Activated CD8-positive, alpha-beta memory T cell treated with anti-CD3 and anti-CD28 coated beads for 36 hours (primary cell): ENCODE results near the gene LDLRAD4. TPM values are rescaled to one million over a fixed set of nuclear protein-coding genes. Genes with fewer than 3 reads are reported as not detected.

ENCODE experiments used
- CTCF ChIA-PET: fragments of 350-600 bp; sonication (Branson Sonifier 250); formaldehyde crosslinking; loops from one replicate; lab custom pipeline; 2021; ENCODE audit warnings: antibody characterized with exemption; lab: Charles Lee
- POLR2A ChIA-PET: fragments of 350-600 bp; sonication (Branson Sonifier 250); formaldehyde crosslinking; loops from one replicate; lab custom pipeline; 2021; ENCODE audit warnings: antibody characterized with exemption; lab: Charles Lee
- total RNA-seq, 2 experiments: library from RNA; stranded (reverse); gene quantifications; one replicate each; pipeline ENCODE4 v1.2.3, GENCODE V29; 2021

Gene LDLRAD4
- total RNA-seq, 2 experiments from 2014 or later = 36.8 to 38.3 TPM

DNA sequence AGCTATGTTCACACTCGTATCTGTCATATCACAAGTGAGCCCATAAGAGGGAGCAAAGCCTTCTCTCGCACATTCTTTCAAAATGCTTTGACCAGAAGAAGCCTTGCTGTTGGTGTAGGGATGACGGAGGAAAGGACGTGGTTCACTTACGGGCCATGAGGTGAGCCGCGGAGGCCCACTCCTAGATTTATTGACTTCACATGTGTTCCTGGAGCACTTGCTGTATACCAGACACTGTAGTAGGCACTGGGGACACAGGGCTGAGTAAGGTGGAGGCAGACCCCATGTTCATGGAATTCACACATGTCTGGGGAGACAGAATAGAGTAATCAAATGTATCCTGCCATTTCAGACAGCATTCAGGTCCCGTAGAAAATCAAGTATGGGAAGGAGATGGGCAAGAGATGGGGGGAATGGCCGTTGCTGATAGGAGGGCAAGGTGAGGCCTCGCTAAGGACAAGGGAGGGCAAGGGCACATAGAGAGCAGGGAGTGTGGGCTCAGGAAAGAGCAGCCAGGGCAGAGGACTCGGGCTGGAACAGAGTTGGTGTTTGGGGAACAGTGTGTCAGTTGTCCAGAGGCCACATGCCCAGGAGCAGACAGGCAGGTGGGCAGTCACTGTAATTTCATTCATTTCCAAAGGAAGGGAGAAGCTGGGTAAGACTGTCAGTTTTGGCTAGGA lies 182.2 kb downstream of the LDLRAD4 start:
- POLR2A ChIA-PET = interaction anchor here (0.6 kb wide), 1 partner anchor 9 kb away, joined by 4 read pairs; no protein-coding TSS in a partner anchor
- CTCF ChIA-PET = no interaction called here

DNA sequence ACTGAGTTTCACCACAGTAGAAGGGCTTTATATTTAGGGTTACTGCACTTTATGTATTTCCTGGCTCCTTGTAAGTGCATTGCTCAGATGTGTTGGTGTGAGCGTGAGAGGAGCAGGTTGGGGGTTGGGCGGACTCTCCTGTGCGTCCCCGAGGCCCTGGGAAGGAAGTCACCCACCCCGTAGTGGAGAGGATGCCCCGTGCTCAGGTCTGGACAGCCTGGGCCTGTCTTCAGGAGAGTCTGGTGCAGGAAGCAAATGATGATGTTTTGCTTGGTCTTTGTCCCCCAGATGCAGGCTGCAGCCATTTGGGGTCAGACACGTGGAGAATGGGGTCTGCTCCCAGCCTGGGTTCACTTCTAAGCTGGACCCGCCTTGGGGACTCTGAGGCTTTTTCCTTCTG lies 182.8 kb downstream of the LDLRAD4 start:
- CTCF ChIA-PET = no interaction called here

DNA sequence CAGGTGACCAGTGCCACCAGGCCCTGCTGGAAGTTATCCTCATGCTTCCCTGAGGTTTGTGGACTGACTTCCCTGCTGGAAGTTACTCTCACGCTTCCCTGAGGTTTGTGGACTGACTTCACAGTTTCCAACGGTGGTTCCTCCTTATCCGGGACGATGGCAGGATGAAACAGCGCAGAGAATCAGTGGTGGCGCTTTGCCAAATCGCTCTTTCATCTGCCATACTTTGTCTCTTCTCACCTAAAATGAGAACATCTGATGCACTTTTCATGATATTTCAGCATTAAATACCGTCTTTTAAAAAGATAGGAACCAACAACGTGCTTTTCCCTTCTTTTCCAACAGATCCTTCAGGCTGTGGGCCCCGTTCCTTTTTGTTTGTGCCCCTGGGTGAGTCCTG lies 183.3 kb downstream of the LDLRAD4 start:
- ChIA-PET POLR2A (no interaction called here), CTCF (no interaction called here)

More for the DNA sequence above, 182.8 kb downstream of the LDLRAD4 start:
- POLR2A ChIA-PET = interaction anchor here (0.6 kb wide), 1 partner anchor 9 kb away, joined by 4 read pairs; no protein-coding TSS in a partner anchor

DNA sequence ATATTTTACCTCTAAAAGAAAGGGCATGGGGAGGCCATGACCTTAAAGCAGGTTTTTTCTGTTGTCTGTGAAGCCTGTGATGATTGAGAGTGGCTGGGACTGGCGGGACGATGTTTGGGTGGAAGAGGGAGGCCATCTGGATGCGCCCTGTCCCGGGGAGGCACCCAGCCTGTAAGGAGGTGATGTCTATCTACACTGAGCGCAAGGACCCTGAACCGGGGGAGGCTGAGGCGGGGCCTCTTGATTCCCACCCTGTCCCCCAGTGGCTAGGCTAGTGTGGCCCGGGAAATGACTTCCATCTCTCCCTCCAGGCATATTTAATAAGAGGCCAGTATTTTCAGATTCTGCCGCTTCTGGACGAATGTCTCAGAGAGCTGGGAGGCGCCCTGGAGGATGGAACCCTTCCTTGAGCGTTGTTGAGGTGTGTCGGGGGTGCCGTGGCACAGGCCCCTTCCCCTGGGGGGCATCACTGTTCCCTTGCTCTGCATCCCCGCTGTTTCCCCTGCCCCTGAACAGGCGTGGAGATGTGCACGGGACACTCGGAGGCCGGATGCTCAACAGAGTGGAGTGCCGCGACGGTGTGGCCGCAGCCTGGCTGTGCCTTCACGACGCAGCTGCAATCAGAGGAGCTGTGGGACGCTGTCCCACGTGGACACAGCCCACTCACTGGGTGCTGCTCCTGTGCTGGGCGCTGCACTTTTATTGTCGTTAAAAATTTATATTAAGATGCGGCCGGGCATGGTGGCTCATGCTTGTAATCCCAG lies 185.4 kb downstream of the LDLRAD4 start:
- POLR2A ChIA-PET = no interaction called here
- CTCF ChIA-PET = no interaction called here

DNA sequence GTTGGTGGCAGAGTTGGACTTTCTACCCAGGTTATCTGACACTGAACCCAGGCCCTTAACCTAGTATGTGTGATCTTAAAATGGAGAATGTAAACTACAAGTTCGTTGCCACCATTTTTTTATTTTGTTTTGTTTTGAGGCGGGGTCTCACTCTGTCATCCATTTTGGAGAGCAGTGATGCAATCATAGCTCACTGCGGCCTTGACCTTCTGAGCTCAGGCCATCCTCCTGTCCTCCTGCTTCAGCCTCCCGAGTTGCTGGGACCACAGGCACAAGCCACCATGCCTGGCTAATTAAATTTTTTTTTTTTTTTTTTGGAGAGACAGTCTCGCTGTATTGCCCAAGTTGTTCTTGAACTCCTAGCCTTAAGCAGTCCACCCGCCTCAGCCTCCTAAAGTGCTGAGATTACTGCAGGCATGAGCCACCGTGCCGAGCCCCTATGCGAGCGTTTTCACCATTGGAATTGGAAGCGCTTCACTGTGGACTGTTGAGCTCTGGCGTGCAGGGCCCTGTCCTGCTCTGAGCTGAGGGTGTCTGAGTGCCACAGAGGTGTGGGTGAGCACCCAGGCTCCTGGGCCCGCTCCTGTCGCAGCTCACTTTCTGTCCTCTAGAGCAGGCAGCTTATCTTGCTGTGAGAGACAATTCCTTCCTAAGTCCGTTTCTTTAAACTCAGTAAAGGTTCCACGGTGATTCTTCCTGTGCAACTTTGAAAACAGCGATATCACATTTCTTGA lies 186.9 kb downstream of the LDLRAD4 start:
- POLR2A ChIA-PET = no interaction called here
- CTCF ChIA-PET = no interaction called here

DNA sequence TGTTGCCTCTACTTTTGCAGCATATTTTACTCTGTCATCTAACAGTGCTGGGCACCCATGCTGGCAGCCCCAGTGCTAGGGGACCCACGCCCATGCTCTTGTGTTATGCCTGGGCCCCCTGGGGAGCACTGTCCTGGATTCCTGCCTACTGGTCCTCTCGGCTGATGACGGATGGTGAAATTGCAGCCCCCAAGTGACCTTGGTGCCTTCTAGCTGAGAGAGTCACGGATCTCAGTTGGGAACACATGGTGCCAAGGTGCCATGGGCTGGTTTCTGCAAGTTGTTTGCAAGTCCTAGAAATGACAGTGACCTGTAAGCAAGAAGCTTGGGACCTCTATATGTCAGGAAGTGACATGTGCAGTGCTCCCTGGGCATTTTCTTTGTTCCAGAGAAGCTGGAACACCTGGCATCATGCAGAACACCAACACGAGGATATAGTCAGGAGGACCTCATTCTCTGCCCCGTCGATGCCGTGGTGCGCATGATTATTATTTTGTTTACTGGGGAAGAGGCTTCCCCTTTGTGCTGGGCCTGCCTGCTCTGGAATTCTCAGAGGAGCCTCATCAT lies 187.6 kb downstream of the LDLRAD4 start:
- ChIA-PET POLR2A (no interaction called here), CTCF (no interaction called here)

DNA sequence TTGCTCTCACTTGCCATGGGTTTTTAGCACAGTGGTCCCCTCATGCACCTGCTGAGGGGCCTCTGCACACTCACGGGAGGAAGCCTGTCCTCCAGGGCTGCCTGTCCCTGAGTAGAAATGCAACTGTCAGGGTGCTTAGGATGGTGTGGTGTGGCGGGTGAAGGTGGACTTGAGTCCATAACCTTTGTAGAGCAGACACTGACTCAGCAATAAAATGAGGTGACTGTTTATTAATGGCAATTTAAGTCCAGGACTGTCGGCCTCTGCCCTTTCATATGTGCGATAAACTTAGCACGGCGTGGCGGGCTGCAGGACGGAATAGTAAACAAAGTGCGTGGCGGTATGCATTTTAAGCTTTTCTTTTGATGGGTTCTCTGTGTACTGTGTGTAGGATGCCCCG lies 188.2 kb downstream of the LDLRAD4 start:
- CTCF ChIA-PET = no interaction called here
- POLR2A ChIA-PET = no interaction called here

DNA sequence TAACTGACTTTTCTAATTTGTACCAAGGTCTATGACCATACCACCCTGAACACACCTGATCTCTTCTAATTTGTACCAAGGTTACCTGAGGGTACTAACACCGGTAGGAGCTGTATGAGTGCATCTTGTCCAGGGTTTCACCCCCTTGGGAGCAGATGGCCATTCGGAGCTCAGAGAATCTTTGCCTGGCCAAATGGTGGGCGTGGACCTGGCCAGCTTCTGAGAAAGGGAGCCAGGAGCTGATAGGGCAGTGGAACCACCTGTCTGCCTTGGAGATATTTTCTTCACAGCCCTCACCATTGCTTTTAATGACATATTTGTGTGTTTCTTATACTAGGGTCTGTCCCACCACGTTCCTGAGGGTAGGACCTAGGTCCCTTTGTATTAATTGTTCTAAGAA lies 188.9 kb downstream of the LDLRAD4 start:
- ChIA-PET CTCF (no interaction called here), POLR2A (no interaction called here)

DNA sequence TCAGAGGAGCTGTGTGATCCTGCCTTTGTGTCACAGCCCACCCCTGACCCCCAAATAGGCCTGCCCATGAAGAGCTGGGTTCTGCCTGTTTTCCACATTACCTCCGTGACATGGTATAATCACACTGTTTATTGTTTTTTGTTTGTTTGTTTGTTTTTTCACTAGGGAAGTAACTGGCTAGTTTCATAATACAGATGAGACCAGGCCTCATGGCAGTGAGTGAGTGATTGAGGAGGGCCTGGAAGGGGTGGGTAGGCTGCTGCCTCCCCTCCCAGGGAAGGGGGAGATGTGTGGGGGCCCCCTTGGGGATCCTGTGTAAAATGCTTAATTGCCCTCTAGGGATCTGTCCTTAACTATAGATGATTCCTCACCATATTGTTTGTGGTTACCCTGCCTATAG lies 190.5 kb downstream of the LDLRAD4 start:
- POLR2A ChIA-PET = interaction anchor here (0.5 kb wide), 1 partner anchor 621 kb away, joined by 6 read pairs; no protein-coding TSS in a partner anchor
- CTCF ChIA-PET = no interaction called here

DNA sequence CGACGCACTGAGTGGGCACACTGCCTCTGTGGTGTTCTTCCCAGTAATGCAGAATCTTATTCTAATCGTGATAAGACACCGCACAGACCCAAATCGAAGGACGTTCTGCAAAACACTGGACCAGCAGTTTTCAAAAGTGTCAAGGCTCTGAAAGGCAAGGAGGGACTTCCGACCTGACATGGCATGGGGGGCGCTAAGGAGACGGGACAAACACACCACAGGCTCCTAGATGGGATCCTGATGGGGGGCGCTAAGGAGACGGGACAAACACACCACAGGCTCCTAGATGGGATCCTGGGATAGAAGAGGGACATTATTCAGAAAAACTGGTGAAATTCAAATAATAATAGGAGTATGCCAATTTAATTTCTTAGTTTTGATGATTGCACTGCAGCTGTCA lies 191.4 kb downstream of the LDLRAD4 start:
- POLR2A ChIA-PET = no interaction called here
- CTCF ChIA-PET = no interaction called here

DNA sequence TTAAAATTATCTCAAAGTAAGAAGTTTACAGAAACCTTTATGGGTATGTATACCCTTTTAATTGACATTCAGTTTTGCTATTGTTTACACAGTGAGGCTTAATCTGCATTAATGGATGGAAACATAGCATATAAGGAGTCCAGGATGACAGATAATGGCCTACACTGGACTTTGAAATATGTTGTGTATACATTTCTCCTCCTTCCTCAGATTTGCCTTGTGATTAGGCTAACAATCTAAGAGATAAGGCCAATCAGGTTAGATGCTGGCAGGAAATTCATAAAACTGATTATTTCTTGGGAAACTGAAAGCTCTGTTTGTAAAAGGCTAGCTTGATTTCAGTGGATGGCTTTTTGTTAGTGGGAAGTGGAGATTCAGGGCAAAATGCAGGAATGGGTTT lies 191.9 kb downstream of the LDLRAD4 start:
- CTCF ChIA-PET = no interaction called here
- POLR2A ChIA-PET = no interaction called here

DNA sequence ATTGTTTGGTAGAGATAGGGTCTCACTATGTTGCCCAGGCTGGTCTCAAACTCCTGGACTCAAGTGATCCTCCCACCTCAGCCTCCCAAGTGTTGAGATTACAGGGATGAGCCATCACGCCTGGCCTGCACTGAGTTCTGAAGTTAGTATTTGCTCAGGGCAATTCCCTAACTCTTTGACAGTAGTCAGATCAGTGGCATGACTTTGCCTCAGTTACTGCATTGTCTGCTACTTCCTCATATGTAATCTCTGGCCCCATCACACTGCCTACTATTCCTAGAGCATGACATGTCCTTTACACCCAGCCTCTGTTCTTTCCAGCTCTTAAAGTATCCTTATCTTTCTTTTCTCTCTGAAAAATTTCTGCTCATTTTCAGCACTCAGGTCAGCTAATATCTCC lies 193.5 kb downstream of the LDLRAD4 start:
- CTCF ChIA-PET = no interaction called here
- POLR2A ChIA-PET = no interaction called here

DNA sequence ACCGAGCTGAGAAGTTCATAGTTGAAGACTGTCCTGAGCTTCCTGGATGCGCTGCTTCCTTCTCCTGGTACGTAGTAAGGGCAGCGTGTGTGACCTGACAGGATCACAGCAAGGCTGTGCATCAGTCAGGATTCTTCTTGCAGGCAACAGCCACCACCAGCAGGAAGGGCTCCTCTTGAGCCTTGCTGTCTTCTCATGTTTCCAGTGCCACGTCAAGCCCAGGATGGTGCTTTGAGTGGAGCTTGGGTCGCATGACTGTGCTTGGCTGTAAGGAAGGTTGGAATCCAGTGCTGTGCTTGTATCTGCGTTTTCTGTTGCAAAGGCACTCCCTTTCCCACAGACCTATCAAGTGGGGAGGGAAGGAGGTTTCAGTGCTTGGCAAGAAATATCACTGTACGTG lies 194.3 kb downstream of the LDLRAD4 start:
- POLR2A ChIA-PET = no interaction called here
- CTCF ChIA-PET = no interaction called here

DNA sequence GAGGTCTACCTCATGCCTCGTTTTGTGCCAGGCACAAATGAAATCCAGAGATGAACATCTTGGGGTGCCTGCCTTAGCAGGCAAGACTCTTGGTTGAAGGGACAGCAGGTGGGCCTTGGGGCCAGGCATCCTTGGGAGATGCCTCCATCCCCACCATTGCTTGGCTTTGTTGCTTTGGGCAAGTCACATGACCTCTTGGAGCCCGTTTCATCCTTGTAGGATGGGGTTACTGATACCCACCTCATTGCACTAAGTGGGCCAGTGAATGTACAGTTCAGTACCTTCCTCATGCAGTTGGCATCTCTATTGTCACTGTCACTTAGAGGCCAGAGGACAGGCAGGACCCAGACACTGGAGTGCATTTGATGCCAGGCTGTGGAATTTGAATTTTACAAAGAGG lies 195.5 kb downstream of the LDLRAD4 start:
- ChIA-PET CTCF (no interaction called here), POLR2A (no interaction called here)

DNA sequence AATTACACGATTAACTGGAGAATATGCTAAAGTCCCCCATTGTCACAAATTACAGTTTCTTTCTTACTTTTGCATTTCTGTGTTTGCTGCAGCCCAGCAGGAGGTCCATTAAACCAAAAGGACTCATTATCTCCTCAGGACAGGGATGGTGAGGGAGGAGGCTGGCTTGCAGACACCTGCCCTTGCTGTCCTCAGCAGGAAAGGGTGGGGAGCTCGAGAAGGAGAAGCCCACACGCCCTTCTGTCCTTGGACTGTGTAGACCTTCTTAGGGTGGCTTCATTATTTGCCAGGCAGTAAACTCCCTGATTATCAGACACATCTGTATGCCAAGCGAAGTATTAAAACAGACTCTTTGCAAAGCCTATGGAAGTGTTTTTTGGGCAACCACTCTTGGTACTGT lies 196.0 kb downstream of the LDLRAD4 start:
- ChIA-PET POLR2A (no interaction called here), CTCF (no interaction called here)

DNA sequence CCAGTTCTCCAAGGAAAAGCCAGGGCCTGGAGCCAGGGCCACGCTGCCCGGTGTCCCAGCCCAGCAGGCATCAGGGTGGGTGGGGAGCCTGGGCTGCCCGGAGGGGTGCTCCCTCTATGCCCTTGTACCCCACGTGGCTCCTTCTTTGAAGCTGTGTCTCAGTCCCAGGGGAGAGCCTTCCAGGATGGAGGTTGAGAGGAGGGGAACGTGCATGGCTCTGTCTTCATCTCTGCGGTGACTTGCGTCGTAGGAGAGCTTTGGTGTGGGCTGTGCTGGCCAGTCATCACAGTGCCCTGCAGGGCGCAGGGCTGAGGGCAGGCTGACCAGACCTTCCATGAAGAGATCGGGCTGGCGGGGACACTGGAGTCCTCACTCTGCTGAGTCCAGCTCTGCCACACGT lies 197.2 kb downstream of the LDLRAD4 start:
- ChIA-PET POLR2A (no interaction called here), CTCF (no interaction called here)

DNA sequence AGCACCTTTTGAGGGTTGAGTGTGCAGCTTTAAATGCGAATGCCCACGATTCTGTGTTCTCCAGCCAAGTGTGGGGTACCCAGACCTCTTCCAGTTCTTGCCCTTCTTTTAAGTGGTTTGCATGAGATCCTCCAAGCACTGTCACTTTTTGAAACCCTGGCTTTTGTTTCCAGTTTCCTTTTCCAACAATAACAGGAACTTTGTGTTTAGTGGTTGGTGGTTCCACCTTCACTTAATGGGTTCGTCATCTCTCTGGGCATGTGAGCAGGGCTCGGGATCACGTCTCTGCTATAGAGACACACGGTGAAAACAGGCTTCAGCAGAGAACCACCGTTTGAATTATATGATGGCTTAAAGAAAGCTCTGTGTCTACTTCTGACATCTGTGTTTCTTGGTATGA lies 197.6 kb downstream of the LDLRAD4 start:
- ChIA-PET POLR2A (no interaction called here), CTCF (no interaction called here)

DNA sequence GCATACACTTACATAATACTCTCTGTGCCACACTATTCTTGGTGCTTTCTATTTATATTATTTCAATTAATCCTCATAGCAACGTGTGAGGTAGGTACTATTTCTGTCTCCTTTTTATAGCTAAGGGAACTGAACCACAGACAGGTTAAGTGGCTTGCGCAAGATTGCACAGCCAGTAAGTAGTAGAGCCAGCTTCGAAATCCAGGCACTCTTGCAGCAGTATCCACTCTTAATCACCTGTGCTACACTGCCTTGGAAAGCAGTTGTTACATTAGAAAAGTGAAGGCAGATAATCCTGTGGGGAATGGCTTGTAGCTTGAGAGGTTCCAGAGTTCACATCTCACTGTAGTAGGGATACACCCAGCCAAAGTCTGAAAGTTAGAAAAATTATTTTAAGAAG lies 198.3 kb downstream of the LDLRAD4 start:
- POLR2A ChIA-PET = no interaction called here

DNA sequence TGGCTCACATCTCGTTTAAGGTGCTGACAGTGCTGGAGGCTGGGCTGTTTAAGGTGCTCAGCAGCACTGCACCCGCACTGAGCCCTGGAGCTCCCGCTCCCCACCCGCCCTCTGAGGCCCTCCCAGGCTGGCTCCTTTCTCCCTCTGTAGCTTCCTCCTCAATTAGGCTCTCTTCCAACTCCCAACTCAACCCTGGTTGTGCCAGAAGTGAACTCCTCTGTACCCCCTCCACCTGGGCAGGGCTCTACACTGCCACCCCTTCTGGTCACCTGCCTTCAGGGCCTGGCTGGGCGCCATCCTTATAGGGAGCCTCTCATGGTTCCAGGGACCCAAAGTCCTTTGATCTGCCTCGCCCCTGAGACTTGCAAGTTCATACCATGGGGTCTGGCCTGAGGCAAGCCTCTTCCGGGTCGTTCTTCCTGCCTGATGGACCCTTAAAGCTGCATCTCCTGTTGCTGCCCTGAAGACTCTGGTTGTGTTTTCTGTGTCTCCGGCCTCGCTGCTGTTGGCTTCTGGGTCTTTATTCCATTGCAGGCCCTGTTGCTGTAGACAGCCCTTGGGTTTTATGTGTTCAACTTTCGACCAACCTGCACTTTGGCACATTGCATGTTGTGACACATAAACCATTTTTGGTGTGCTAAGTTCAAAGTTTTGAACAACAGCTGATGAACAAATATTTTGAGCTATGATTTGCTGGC lies 199.6 kb downstream of the LDLRAD4 start:
- CTCF ChIA-PET = no interaction called here
- POLR2A ChIA-PET = no interaction called here

More for the DNA sequence above, 198.3 kb downstream of the LDLRAD4 start:
- CTCF ChIA-PET = no interaction called here
